Measurements from ENCODE around the gene LRGUK. TPM values are rescaled to one million over a fixed set of nuclear protein-coding genes. Genes with fewer than 3 reads are reported as not detected.

LRGUK gene
- polyA plus RNA-seq, 1 experiment = not detected

GRCh38 chr7:134278502-134279153 lies 151.5 kb downstream of the LRGUK start:
- no peaks in the 10 kb centered on the region for H3K36me3 ChIP-seq (ENCODE audit: control insufficient read depth, insufficient read depth, low read length)
- POLR2A ChIA-PET = no interaction called here
- TF ChIP-seq CTCF (IDR thresholded peaks at IDR 0.05; ENCODE audit: insufficient read depth, low read depth, low read length) = no peak
- H3K4me3 ChIP-seq (ENCODE audit: low read depth, low read length) = no peak overlapping the region
- no peaks in the 10 kb centered on the region for H3K27me3 ChIP-seq (ENCODE audit: control insufficient read depth, insufficient read depth, low read length)
- CTCF ChIA-PET = interaction anchor here (0.6 kb wide), 1 partner anchor 1978 kb away, joined by 3 read pairs; no protein-coding TSS in a partner anchor
- DNase-seq (ENCODE audit: low read depth) = no peak

- TF ChIP-seq CTCF (IDR thresholded peaks at IDR 0.05; ENCODE audit: insufficient read depth, low read depth, low read length) = no peak
- no peak overlapping the region for H3K4me3 ChIP-seq (ENCODE audit: low read depth, low read length)
- ChIA-PET POLR2A (no interaction called here), CTCF (interaction anchor here (0.6 kb wide), 1 partner anchor 1979 kb away, joined by 3 read pairs; no protein-coding TSS in a partner anchor)
- DNase-seq (ENCODE audit: low read depth) = no peak
- H3K36me3 ChIP-seq (ENCODE audit: control insufficient read depth, insufficient read depth, low read length) = no peaks in the 10 kb centered on the region
- no peaks in the 10 kb centered on the region for H3K27me3 ChIP-seq (ENCODE audit: control insufficient read depth, insufficient read depth, low read length)
Observed at GRCh38 chr7:134279336-134279735, 152.2 kb downstream of the LRGUK start.

GRCh38 chr7:134279898-134280297 lies 152.8 kb downstream of the LRGUK start:
- CTCF ChIA-PET = interaction anchor here (1.0 kb wide), 1 partner anchor 140 kb away, joined by 3 read pairs; no protein-coding TSS in a partner anchor
- Histone ChIP-seq H3K36me3 (ENCODE audit: control insufficient read depth, insufficient read depth, low read length) (no peaks in the 10 kb centered on the region), H3K27me3 (ENCODE audit: control insufficient read depth, insufficient read depth, low read length) (no peaks in the 10 kb centered on the region), H3K4me3 (ENCODE audit: low read depth, low read length) (no peak overlapping the region)
- POLR2A ChIA-PET = no interaction called here
- no peak for DNase-seq (ENCODE audit: low read depth)
- no peak for TF ChIP-seq CTCF (IDR thresholded peaks at IDR 0.05; ENCODE audit: insufficient read depth, low read depth, low read length)

- no peaks in the 10 kb centered on the region for H3K36me3 ChIP-seq (ENCODE audit: control insufficient read depth, insufficient read depth, low read length)
- no peak for DNase-seq (ENCODE audit: low read depth)
- ChIA-PET POLR2A (no interaction called here), CTCF (interaction anchor here (1.0 kb wide), 1 partner anchor 140 kb away, joined by 3 read pairs; no protein-coding TSS in a partner anchor)
- H3K27me3 ChIP-seq (ENCODE audit: control insufficient read depth, insufficient read depth, low read length) = no peaks in the 10 kb centered on the region
- H3K4me3 ChIP-seq (ENCODE audit: low read depth, low read length) = no peak overlapping the region
- TF ChIP-seq CTCF (IDR thresholded peaks at IDR 0.05; ENCODE audit: insufficient read depth, low read depth, low read length) = no peak
Observed at GRCh38 chr7:134280508-134280907, 153.4 kb downstream of the LRGUK start.

GRCh38 chr7:134284011-134284410 lies 156.9 kb downstream of the LRGUK start:
- Histone ChIP-seq H3K27me3 (ENCODE audit: control insufficient read depth, insufficient read depth, low read length) (no peaks in the 10 kb centered on the region), H3K36me3 (ENCODE audit: control insufficient read depth, insufficient read depth, low read length) (no peaks in the 10 kb centered on the region), H3K4me3 (ENCODE audit: low read depth, low read length) (no peak overlapping the region)
- TF ChIP-seq CTCF (IDR thresholded peaks at IDR 0.05; ENCODE audit: insufficient read depth, low read depth, low read length) = no peak
- DNase-seq (ENCODE audit: low read depth) = no peak
- POLR2A ChIA-PET = no interaction called here
- CTCF ChIA-PET = interaction anchor here (1.1 to 1.7 kb wide), 2 partner anchors 9 to 41 kb away, joined by 3 to 5 read pairs; no protein-coding TSS in a partner anchor
